Coronary artery (tissue), 2 donors: ENCODE data around the gene NPW.

Experiments used
- DNase-seq: peaks from one replicate; pipeline ENCODE4 v3.0.0-alpha.2; 2017; ENCODE audit warnings: low spot score
- H3K27ac ChIP-seq, 2 donors: fragments of 200-600 bp; sonication (generic); one replicate each; pipeline ENCODE4 v1.5.1; 2016 to 2019
- H3K4me3 ChIP-seq: fragments of 200-600 bp; sonication (generic); 2 replicates; pipeline ENCODE4 v1.5.1; 2016; ENCODE audit warnings: mild to moderate bottlenecking, moderate library complexity
- TF ChIP-seq, protein P1 (sequence below): fragments of 200-600 bp; sonication (generic); IDR thresholded peaks from one replicate; pipeline ENCODE4 v1.5.1; 2019; ENCODE audit warnings: antibody characterized with exemption

Gene NPW

DNA sequence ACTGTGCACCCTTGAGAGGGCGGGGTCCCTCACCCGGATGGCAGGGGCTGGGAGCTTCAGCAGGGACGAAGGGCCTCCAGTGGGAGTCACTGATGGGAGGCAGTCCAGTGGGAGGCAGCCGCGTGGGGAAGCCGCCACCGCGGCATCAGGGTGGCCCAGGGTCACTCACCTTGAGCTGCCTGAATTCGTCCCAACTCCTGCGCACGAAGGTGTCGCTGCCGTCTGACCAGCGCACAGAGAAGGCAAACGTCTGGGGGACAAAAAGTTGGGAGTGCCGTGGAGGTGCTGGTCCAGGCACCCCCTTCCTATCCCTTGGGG, 38.9 kb upstream of the NPW start:
- Histone ChIP-seq H3K27ac (no peak overlapping the region), H3K4me3 (no peak overlapping the region)
- TF ChIP-seq, protein P1, sequence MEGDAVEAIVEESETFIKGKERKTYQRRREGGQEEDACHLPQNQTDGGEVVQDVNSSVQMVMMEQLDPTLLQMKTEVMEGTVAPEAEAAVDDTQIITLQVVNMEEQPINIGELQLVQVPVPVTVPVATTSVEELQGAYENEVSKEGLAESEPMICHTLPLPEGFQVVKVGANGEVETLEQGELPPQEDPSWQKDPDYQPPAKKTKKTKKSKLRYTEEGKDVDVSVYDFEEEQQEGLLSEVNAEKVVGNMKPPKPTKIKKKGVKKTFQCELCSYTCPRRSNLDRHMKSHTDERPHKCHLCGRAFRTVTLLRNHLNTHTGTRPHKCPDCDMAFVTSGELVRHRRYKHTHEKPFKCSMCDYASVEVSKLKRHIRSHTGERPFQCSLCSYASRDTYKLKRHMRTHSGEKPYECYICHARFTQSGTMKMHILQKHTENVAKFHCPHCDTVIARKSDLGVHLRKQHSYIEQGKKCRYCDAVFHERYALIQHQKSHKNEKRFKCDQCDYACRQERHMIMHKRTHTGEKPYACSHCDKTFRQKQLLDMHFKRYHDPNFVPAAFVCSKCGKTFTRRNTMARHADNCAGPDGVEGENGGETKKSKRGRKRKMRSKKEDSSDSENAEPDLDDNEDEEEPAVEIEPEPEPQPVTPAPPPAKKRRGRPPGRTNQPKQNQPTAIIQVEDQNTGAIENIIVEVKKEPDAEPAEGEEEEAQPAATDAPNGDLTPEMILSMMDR: no peak
- DNase-seq: no peak

DNA sequence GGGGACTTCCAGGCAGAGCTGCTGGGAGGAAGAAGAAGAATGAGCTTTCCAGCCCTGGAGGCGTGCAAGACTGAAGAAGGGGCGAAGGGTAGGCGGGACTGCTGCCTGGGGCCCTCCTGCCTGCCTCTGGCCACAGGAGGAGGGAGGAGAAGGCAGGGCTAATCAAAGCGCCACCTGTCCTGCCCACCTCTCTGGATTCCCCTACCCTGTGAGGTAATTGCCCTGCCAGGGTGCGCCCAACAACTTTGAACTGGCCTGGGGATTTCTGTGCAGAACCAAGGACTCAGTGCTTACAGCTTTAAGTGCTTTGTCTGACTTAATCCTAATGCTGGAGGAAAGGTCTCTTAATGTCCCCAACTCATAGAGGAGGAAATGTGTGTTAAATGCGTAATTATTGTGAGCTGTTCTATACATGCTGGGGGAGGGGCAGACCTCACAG, 38.2 kb upstream of the NPW start, which contains the start of gene NOXO1:
NOXO1 (minus strand) TSS at position 72 of the 439 bp plus-strand sequence. CDS start 290 bp downstream, outside the sequence.
- no peak for DNase-seq
- TF ChIP-seq, protein P1: no peak
- H3K4me3 ChIP-seq: no peak within 1 kb of the TSS
- no peak within 1 kb of the TSS for H3K27ac ChIP-seq

DNA sequence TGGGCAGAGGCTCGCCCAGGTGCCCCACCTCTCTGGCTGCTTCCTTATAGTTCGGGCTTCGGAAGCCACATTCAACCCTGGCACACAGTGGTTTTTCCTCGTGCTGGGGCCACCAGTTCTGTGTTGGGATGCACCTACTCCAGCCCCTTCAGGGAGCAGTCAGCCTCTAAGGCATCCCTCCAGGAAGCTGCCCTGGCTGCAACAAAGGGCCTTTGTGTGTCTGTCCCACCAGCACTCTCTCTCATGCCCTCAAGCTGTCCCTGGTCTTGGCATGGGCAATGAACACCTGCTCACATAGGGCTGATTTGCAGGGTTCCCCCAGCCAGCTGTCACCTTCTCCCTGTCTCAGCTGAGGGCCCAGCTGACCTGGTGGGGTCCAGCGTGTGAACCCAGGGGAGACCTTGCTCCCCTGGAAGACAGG, 37.6 kb upstream of the NPW start:
- DNase-seq: no peak
- TF ChIP-seq, protein P1: no peak
- Histone ChIP-seq H3K27ac (no peak overlapping the region), H3K4me3 (no peak overlapping the region)

DNA sequence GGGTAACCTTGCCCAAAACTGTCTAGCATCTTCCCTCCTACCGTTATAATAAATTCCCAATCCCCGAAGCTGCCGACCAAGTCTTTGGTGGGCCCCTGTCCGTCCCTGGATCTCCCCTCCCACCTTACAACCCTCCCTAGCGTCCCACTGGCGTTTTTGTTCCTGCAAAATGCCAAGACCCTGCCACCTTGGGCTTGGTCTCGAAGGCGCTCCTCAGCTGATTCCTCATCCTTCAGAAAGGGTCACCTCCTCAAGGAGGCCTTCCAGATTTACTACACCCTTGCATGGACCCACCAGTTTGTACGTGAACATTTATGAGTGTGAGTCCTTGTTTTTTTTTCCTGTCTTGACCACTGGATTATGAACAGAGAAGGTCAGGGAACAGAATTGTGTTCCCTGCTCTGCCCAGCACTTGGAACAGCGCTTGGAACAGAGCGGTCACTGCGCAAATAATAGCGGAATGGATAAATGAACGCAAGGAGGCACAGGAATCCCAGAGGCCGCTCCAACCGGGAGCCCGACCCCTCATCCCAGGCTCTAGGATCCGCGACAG, 36.5 kb upstream of the NPW start:
- TF ChIP-seq, protein P1: no peak
- peak overlapping the region; percentile 97 for H3K4me3 ChIP-seq
- no peak for DNase-seq
- peak overlapping the region in 1 of 2 donors; percentile 88 for H3K27ac ChIP-seq

DNA sequence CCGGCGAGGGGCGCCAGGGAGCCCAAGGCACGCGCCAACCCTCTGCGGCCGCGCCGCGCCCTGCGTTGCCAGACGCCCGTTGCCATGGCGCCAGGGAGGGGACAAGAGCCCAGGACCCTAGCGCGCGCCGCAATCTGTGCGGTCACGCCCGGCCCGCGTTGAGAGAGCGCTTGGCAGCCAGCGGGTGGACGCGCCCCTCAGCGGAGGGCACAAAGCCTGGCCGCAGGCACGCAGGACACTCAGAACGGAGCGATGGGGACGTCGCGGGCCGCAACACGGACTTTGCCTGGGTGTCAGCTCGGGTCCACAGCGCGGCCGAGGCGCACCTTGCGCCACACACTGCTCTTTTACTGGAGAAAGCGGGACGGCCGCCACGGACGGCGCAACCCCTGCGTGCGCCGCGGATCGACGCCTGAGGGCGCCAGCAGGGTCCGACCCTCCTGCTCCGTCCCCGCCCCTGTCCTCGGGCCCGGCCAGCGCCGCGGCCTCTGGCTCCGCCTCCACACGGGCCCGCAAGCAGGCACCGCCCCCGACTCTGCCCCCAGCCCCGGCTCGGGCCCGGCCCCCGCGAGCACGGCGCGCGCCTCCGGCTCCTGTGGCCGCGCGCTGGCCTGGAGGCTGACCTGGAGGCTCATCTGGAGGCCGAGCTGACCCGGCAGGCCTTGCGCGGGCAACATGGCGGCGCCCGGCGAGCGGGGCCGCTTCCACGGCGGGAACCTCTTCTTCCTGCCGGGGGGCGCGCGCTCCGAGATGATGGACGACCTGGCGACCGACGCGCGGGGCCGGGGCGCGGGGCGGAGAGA, 35.8 kb upstream of the NPW start, which contains the start of gene GFER:
GFER (plus strand) TSS at position 650 of the 803 bp plus-strand sequence; CDS start at position 676, 26 bp downstream.
- DNase-seq: peak; percentile 93
- TF ChIP-seq, protein P1: no peak
- peak within 1 kb of the TSS in 1 of 2 donors; percentile 88 for H3K27ac ChIP-seq
- H3K4me3 ChIP-seq: peak within 1 kb of the TSS; percentile 97

DNA sequence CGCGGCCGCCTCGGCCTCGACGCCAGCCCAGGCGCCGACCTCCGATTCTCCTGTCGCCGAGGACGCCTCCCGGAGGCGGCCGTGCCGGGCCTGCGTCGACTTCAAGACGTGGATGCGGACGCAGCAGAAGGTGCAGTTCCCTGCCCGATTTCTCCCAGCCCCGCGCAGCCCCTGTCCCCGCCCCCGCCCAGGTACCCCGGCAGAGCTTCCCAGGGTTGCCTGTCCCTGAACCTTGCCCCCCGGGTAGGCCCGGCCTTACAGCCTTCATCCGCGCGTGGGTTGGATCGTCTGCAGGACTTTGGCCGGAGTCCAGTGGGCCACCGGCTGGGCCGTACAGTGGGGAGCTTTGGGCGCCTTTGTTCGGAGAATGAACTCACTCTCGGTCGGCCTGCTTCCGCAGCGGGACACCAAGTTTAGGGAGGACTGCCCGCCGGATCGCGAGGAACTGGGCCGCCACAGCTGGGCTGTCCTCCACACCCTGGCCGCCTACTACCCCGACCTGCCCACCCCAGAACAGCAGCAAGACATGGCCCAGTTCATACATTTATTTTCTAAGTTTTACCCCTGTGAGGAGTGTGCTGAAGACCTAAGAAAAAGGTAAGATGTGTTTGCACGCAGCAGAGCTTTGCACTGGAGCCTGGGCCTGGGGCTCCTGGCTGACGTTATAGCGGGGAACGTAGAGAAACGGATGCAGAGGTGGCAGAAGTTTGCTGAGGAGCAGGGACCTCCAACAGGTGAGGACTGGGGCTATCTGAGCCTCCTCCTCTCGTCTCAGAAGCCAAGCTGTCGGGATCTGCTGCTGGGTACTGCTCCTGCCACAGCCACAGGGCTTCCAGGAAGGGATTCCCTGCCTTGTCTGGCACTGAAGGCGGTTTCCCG, 35.0 kb upstream of the NPW start:
- DNase-seq: no peak
- peak overlapping the region in 1 of 2 donors; percentile 88 for H3K27ac ChIP-seq
- H3K4me3 ChIP-seq: peak overlapping the region; percentile 97
- TF ChIP-seq, protein P1: no peak
